GM04503 (cell line): ENCODE measurements around the gene LACTBL1.
A peak's percentile ranks its signal among the peaks of the same experiment; 100 is the strongest.
"Not testable (repeated sequence)": the region's sequence is repeated elsewhere in the genome, so short reads cannot be mapped to it uniquely, and the experiment has no call there.

ENCODE experiments used
- DNase-seq: peaks from one replicate; pipeline ENCODE4 v3.0.0-alpha.2; 2012; ENCODE audit warnings: low read depth

LACTBL1 gene, protein sequence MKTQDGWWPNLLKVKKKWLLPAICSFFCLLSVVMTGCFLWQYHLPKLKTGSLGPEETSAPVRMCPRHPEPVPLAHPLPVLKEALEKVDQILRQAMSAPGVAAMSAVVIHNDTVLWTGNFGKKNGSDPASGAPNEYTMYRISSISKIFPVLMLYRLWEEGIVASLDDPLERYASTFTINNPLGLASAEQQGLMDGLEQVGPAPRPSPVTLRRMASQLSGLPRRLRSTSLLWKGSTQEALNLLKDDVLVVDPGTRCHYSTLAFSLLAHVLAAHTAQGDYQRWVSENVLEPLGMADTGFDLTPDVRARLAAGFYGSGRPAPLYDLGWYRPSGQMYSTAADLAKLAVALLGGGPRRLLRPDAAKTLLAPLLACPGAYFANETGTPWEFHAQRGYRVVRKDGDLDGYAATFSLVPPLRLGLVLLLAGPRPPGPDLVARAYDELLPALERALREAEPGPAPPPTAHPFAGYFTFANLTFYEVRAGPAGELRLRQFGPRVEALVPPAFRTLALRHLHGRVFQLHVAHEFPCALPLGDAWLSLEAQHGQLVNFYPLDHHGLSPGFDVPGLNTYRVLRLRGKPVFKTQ

DNA sequence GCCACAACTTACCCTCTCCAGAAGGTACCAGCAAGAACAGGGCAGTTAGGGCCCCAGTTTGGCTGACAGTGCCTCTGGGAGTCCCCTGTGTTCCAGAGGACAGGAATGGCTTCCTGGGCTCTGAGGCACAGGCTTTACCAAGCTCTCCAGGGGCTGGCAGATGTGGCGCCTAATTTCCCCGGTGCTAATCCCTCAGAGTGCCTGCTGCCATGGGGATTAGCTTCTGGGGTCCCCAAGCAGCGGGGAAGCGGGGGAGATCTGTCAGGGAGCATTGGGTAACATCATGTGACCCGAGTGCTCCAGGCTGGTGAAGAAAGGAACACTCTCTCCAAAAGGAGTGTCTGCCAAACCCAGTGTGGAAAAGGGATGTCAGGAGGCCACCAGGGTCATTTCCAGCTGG is at the start of gene LACTBL1:
LACTBL1 (minus strand) TSS at position 107 of the 400 bp plus-strand sequence. CDS start 550 bp downstream, outside the sequence.
- DNase-seq = no peak

DNA sequence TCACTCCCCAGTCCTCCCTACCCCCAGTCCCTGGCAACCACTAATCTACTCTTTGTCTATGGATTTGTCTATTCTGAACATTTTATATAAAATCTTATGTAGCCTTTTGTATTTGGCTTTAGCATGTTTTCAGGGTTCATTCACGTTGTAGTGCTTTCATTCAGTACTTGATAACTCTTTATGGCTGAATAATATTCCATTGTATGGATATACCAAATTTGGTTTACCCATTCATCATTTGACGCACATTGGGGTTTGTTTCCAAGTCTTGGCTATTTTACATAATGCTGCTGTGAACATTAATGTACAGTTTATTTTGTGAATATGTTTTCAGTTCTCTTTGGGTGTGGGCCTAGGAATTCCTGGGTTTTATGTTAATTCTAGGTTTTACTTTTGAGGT is 49.2 kb upstream of the LACTBL1 start:
- no peak for DNase-seq

DNA sequence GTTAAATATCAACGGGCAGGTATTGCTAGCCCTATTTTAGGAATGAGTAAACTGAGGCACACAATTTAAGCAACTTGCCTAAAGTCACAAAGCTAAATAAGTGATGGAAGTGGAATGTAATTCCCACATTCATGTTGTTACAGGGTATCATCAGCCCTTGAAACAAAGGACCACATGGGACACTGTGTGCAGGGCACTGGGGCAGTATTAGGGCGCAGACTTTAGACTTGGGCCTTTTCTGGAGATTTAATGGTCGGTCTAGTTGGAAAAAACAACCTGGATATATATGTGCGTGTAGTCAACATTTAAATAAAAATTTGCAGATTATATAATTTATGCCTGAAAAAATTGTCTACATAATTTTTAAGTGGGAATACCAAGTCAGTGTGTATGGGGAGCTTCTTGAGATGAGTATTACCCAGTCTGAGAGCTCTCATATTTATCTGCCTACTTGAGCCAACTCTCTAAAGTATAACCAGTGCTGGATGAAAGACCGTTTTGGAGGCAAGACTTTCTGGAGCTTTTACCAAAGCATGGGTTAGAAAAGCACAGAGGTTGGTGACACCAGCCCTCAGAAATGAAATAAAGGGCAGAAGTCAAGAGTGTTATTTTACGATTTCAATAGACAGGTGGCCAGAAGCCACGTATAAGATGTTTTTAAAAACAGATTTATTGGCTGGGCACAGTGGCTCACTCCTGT is 48.2 kb upstream of the LACTBL1 start:
- DNase-seq = no peak

DNA sequence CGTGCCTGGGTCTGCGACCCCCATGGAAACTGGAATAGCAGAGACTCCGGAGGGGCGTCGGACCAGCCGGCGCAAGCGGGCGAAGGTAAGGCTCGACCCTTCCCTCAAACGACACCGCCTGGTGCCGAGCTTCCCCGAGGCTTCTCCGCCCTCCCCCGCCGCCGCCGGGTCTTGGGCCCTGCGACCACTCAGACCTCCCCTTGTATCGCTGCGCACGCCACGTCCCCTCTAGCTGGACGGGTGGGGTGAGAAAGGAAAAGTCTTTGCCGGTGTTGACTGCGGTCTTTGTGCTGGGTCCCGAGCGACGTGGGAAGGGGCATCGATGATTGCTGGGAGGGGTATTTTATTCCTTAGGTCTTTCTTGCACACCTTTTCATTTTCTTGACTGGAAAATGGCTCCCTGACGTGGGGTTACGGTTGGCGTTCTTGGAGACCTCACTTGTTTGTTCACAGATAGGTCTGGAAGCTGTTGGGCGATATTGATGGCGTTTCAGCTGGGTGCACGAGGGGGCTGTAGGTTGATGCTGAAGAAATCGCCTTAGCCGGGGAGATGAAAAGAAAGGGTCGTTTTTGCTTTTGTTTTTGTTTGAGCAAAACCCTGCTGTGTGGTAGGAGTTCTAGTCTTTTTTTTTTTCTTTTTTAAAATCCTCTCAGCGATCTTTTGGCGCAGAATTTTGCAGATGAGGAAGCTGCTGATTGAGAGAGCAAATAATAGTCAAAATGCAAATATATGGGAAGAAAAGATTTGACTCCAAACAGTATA is 47.4 kb upstream of the LACTBL1 start:
- DNase-seq = no peak

DNA sequence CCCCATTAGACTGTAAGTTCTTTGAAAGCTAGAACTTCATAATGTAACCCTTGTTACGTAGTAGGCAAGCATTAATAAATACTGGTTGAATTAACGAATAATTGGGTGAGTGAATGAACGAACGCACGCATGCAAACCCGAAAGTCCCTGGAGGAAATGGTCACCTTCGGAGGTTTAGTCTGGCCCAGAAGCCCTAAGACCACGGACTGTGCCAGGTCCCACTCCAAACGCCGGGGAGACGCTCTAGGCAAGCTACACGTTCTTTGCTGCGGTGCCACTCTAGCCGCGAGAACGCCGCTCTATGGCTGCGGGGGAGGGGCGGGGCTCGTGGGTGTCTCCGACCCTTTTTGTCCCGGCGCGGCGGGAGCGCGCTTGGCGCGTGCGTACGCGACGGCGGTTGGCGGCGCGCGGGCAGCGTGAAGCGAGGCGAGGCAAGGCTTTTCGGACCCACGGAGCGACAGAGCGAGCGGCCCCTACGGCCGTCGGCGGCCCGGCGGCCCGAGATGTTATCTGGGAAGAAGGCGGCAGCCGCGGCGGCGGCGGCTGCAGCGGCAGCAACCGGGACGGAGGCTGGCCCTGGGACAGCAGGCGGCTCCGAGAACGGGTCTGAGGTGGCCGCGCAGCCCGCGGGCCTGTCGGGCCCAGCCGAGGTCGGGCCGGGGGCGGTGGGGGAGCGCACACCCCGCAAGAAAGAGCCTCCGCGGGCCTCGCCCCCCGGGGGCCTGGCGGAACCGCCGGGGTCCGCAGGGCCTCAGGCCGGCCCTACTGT is 46.6 kb upstream of the LACTBL1 start, which contains the start of gene KDM1A:
KDM1A (plus strand) TSS at position 375 of the 769 bp plus-strand sequence; CDS start at position 504, 129 bp downstream.
- peak; percentile 84 for DNase-seq

DNA sequence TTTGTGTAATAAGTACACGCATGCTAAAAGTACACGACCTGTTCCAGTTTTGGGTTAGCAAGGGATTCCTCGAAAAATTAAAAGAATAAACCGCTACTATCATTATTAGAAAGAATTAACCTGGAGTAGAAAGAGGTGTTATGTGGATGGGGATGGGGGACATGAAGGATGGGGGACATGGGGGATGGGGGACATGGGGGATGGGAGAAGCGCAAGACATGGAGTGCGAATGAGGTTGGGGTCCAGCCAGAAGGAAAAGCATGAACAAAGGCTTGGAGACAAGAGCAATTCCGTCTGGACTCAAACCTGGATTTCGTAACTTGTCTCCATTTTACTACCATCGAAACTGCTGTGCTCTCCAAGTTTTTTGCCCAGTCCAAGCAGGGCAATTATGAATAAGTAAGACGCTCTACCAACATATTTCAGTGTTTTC is 46.0 kb upstream of the LACTBL1 start:
- no peak for DNase-seq

DNA sequence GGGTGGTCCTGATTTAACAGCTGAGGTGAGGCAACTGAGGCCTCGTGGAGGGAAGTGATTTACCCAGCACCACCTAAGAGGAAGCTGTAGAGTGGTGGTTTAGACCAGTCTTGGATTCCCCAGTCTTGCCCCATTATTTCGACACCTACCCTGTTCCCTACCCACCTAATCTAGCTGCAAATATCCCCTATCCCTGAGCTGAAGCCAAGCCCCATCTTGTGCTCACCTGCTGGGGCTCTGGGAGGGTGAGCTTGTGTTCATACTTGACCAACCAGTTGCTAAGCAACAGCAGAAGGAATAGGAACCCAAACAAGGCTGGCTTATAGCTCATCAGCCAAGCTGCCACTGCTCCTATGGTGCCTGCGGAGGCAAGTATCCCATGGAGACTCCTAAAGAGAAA is 41.0 kb upstream of the LACTBL1 start:
- no peak for DNase-seq

DNA sequence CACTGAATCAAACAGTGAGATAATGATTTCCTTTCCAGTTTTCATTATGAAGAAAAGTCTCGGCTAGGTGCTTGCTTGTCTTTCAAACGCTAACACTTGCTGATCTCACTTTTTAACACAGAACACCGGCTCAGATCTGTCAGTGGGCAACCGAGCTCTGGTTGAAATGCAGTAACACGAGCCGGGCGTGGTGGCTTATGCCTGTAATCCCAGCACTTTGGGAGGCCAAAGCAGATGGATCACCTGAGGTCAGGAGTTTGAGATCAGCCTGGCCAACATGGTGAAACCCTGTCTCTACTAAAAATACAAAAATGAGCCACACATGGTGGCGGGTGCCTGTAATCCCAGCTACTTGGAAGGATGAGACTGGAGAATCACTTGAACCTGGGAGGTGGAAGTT is 37.4 kb upstream of the LACTBL1 start:
- not testable (repeated sequence) for DNase-seq

DNA sequence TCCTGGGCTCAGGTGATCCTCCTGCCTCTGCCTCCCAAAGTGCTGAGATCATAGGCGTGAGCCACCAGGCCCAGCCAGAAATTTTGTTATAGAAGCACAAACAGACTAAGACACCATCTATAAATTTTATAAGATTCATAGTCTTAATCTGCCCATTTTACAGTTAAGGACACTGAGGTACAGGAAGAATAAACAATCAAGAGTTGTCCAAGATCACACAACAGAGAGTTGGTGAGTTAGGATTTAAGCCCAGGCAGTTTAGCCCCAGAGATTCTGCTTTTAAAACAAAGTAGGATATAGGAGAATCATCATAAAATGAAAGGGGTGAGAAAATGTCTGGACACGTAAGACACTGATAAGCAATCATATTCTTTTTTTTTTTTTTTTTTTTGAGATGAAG is 36.2 kb upstream of the LACTBL1 start:
- no peak for DNase-seq

DNA sequence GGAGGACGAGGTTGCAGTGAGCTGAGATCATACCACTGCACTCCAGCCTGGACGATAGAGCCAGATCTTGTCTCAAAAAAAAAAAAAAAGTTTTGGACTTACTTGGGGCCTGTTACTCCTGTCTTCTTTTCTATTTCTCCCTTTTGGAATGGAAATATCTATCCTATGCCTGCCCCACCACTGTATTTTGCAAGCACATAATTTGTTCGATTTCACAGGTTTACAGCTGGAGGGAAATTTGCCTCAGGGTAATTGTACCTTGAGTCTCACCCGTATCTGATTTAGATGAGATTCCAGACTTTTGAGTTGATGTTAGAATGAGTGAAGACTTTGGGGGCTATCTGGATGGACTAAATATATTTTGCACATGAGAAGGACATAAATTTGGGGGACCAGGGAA is 34.4 kb upstream of the LACTBL1 start:
- DNase-seq = no peak

DNA sequence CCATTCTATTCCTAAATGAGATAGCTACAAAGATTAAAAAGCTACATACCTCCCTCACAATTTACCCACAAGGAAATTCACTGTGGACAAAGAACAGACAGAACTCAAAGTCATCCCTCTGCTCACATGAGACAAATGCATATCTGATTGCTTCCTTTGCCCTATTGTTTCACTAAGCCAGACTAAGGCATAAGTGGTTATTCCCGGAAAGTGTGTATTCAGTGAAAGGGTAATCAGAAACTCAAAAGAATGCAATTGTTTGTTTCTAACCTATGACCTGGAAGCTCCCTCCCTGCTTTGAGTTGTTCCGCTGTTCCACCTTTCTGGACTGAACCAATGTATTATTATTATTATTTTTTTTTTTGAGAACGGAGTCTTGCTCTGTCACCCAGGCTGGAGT is 32.1 kb upstream of the LACTBL1 start:
- DNase-seq = not testable (repeated sequence)

DNA sequence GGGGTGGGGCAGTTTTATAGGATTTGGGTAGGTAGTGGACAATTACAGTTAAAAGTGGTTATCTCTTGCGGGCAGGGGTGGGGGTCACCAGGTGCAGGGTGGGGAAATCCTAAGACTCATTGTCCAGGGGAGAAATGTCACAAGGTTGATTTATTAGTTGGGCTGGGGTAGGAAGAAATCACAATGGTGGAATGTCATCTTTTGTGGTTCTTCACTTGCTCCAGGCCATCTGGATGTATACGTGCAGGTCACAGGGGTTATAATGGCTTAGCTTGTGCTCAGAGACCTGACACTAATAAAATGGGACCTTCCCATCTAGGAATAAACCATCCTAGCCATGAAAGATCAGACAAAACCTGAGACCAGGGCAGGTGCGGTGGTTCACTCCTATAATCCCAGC is 31.4 kb upstream of the LACTBL1 start:
- DNase-seq = no peak

DNA sequence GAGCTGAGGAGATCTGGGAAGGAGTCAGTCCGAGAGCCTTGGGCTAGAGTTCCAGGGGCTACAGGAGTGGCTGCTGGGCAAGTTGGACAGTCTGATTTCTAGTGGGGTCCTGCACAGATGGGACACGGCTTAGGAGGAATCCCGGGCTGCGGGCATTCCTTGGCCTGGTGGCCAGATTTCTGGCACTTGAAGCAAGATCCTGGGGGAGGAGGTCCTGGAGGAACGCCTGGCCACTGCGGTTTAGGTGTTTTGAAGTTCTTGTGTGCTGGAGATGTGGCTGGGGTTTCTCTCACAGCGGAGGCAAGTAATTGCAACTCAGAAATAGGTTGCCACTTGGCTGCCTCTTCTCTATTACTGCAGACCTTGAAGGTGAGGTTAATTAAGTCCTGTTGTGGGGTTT is 29.6 kb upstream of the LACTBL1 start:
- DNase-seq = not testable (repeated sequence)

DNA sequence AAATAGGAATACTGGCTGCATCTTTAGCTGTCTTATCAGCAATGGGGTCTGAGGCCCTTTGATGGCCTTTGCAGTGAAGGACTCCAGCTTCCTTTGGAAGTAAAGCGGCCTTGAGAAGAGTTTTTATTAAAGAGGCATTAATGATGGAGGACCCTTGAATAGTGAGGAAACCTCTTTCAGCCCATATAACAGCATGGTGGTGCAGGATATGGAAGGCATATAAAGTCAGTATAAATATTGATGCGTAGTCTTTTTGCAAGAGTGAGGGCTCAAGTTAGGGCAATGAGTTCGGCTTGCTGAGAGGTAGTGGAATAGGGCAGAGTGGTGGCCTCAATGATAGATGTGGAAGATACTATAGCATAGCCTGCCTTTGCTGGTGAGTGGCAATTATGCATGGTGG is 27.5 kb upstream of the LACTBL1 start:
- DNase-seq = not testable (repeated sequence)

DNA sequence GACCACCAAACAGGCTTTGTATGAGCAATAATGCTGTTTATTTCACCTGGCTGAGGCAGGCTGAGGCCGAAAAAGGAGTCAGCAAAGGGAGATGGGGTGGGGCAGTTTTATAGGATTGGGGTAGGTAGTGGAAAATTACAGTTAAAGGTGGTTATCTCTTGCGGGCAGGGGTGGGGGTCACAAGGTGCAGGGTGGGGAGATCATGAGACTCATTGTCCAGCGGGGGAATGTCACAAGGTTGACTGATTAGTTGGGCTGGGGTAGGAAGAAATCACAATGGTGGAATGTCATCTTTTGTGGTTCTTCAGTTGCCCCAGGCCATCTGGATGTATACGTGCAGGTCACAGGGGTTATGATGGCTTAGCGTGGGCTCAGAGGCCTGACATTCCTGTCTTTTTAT is 24.9 kb upstream of the LACTBL1 start:
- not testable (repeated sequence) for DNase-seq

DNA sequence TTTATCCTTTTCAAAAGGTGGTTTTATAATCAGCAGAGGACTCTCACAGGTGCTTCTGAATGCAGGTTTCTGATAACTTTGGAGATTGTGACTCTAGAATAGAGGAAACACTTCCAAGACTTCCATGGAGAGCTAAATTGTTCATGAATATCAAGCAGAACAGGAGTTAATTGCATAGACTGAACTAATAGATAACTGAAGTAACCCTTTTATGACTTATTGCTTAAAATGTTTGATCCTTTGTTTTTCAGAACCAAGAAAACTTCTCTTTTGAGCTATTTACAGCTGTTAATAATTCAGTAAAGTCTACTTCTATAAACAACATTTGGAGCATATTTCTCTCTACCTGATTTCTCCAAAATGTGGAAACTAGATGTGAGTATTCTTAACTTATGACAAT is 23.1 kb upstream of the LACTBL1 start:
- DNase-seq = no peak

DNA sequence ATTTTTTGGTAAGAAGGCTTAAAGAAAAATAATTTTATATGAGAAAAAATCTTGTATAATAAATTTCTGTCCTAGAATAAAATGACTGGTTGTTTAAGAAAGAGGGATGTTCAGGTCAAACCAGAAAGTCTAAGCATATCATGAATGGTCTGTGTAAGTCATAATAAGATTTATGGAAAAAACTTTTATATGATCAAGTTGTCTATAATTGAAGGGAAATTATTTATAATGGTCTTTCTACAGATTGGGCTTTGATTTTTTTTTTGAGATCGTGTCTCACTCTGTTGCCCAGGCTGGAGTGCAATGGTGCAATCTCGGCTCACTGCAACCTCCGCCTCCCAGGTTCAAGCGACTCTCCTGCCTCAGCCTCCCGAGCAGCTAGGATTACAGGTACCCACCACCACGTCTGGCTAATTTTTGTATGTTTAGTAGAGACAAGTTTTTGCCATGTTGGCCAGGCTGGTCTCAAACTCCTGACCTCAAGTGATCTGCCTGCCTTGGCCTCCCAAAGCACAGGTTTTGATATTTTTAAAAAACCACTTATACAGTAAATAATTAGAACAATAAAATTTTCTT is 20.6 kb upstream of the LACTBL1 start:
- DNase-seq = not testable (repeated sequence)

DNA sequence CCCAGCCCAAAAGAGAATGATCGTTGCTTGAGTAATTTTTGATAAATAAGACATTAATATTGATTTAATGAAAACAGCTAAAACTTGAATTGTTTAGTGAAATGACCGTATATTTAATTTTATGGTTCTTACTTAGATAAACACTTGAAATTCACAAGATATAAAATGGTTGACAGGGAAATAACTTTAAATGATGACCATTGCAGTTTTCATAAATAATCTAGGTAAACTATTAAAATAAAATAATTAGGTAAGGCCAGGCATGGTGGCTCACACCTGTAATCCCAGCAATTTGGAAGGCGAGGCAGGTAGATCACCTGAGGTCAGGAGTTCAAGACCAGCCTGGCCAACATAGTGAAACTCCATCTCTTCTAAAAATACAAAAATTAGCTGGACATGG is 19.7 kb upstream of the LACTBL1 start:
- not testable (repeated sequence) for DNase-seq

DNA sequence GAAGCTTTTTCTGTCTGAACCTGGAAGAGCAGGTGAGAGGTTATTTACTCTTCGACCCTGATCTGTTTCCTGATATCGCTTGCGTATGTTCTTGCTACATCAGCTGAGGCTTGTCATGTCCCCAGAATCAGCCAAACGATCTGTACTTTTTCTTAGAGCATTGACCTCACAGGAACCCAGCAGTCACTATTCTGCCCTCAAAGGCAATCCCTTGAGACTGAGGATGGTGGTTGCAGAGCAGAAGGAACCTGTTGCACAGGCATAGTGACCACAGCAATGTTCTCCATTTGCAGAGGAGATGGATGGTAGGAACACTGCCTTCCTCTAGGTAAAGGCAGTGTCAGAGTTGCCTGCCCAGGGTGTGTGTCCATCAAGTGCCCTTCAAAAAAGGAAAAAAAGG is 11.3 kb upstream of the LACTBL1 start:
- no peak for DNase-seq

DNA sequence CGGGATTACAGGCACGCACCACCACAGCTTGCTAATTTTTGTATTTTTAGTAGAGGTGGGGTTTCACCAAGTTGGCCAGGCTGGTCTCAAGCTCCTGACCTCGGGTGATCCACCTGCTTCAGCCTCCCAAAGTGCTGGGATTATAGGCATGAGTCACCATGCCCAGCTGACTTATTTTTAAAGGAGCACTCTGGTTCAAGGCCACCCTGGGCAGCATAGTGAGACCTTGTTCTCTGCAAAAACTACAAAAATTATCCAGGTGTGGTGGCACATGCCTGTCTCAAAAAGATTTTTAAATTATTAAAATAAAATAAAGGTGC is 7.8 kb upstream of the LACTBL1 start:
- not testable (repeated sequence) for DNase-seq

DNA sequence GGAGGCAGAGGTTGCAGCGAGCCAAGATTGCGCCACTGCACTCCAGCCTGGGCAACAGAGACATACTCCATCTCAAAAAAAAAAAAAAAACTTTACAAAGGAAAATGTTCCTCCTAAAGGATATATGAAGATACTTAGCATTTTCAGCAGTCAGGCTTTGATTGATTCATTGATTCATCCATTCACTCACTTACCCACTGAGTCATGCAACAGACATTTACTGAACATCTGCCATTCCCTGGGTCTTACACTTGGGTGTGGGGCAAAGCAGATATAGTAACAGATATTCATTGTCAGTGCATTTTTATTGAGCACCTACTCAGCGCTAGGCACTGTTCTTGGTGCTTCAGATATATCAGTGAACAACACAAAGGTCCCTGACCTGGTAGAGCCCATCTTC is 5.6 kb upstream of the LACTBL1 start:
- no peak for DNase-seq
